ENCODE data around the gene CDS1. TPM values are rescaled to one million over a fixed set of nuclear protein-coding genes. Genes with fewer than 3 reads are reported as not detected.
"Not testable (repeated sequence)": the region's sequence is repeated elsewhere in the genome, so short reads cannot be mapped to it uniquely, and the experiment has no call there.

CDS1 gene
- total RNA-seq, 1 experiment from 2014 or later: 3.1 TPM

DNA sequence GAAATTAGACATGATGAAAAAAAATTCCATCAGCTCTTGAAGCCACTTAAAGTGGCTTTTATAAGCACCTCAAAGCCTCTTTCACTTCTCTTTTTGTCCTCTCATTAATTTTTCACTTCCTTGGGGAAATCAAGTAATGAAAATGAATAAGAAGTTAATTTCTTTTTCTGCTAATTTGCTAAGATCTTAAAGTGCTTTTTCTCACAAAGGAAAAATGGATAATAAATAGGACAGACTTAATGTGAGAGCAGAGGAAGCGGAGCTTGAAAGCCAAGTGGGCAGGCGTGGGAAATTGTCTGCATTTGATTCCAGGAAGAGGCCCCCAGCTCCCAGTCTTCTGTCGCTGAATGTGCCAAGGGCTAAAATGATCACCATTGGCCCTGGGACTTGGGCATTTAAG, 28.6 kb downstream of the CDS1 start:
- DNase-seq (ENCODE audit: low spot score): no peak

DNA sequence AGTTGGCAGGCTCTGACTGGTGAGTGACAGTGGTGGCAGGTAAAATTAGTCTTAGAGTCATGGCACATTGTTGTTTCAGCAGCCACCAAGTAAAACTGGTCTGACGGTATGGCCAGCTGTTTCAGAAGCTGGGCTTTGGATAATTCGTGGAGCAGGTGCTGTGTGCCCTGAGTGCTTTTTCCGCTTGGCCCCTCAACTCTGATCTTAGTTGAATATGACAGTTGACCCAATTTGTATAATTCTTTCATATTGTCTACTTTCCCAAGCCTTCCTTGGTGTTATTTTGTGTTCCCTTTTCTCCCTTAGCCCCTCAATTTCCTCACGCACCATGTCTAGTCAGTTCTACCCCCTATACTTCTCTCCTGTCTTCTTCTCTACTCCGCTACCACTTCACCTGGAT, 32.0 kb downstream of the CDS1 start:
- no peak for DNase-seq (ENCODE audit: low spot score)

DNA sequence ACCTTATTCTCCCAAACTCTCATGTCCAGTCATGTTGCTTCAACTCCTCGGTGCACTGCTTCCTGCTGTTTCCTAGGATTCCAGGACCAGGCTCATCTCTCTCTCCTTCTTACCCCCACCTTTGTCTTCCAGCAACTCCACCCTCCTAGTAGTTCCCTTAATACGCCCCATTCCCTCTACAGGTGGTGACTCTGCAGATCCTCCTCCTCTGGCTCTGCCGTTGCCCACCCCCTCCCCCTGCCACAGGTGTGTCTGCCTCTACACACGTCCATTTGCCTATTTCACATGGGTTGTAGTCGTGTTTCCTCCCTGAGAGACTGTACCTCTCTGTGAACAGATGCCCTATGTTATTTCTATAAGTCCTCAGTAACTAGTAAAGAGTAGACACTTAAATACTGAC, 32.4 kb downstream of the CDS1 start:
- DNase-seq (ENCODE audit: low spot score): no peak

DNA sequence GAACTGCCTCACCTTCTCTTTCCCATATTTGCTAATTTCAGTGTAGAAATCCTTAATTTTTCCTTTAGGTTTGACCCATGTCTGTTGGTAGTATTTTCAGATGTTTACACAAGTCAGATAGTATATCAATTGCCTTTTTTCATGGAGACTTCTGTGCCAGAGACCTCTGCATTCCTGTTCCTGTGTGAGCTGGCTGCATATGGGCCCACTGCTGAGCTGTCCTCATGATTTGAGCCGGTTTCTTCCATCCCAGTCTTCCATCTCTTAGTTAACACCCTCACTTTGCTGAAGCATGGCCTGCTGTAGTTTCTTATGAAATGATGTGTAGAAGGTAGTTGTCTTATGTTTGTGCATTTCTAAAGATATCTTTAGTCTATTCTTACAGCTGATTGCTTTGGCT, 40.0 kb downstream of the CDS1 start:
- no peak for DNase-seq (ENCODE audit: low spot score)

DNA sequence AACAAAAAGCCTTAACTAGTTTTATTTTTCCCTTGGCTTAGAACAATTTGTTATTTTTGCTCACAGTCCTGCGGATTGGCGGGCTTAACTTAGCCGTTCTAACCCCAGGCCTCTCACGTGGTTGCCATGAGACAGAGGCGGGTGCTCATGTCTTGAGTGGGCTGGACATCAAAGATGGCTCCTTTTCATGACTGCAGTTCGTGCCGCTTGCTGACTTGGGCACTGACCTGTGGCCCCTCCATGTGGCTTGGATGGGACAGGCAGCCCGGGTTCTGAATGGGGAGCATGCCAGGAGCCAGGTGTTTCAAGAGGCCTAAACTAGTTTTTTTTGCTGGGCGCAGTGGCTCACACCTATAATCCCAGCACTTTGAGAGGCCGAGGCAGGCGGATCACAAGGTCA, 40.7 kb downstream of the CDS1 start:
- no peak for DNase-seq (ENCODE audit: low spot score)

DNA sequence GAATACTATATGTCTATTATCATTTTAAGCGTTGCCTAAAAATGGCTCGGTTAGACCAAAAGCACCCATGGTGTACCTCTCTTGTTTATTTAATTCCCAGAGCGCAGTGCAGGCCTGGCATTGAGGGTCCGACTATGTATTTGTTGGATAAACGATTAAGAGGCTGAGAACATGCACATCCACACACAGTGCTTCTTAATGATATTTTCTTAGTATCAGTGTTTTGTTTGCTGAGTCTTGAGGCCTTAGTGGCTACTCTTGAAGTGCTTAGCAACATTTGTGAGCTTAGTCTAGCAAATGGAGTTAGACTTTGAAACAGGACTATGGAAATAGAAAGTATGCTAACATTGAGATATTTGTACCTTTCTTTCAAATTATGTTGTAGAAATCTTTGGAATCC, 43.7 kb downstream of the CDS1 start:
- DNase-seq (ENCODE audit: low spot score): no peak

DNA sequence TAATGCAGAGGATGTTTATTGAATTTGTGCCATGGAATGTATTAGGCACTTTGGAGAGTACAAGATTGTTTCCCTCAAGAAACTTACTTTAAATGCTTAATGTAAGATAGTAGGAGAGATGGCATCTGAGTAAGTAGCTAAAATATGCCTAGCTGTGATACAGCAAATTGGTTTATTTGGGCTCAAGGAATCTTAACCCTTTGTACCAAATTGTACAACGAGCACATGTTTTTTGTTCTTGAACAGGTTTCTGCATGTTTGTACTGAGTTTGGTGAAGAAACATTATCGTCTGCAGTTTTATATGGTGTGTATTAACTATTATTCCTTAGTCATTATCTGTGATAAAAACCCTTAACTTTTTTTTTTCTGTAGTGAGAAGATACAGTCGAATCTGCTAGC, 48.6 kb downstream of the CDS1 start:
- no peak for DNase-seq (ENCODE audit: low spot score)

DNA sequence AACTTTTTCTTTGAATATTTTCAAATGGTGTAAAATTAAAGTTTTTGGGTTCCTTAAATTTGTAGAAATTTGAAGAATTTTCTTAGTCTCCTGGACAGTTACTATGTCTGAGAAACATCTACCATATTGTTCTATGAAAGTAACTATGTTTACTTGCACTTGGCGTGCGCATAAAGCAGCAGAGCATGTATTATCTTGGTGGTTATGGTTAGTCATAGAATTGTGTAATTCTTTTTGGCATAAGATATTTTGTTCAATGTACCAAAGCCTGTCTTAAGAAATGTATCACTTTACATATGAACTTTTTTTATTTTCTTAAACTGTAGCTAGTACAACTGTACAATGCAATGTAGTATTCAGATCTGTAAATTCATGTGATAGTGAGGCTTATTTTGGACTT, 49.2 kb downstream of the CDS1 start:
- peak; percentile 62 for DNase-seq (ENCODE audit: low spot score)

DNA sequence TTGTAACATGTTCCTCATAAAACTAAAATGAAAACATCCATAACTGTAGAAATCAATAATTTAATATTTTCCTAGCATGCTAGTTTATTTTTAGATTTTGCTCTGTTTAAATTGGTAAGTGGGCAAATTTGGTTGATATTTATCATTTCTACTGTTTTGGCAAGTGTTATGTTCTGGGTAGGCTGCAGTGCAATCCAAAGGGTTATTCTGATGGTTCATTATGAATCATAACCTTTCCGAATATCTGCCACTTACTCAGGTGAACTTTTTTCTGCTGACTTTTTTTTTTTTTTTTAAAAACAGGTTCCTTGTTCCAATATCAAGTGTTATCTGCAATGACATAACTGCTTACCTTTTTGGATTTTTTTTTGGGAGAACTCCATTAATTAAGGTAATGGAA, 52.0 kb downstream of the CDS1 start:
- DNase-seq (ENCODE audit: low spot score): no peak

DNA sequence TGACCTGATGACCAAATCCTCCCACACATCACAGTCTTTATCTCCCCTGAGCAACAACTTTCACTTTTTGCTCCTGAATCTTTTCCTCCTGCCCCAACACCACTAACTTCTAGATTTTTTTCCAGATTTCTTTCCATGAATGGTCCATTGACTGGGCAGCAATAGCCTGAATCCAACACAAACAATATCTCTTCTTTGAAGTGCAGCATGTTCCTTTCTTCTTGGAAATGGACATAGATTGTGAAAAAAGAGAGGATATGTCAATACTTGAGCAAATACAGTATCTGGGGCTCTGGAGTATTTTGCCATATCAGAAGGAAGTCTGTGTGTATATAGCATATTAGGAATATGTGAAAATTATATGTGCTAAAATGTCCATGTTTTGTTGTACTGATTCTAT, 55.2 kb downstream of the CDS1 start:
- no peak for DNase-seq (ENCODE audit: low spot score)

DNA sequence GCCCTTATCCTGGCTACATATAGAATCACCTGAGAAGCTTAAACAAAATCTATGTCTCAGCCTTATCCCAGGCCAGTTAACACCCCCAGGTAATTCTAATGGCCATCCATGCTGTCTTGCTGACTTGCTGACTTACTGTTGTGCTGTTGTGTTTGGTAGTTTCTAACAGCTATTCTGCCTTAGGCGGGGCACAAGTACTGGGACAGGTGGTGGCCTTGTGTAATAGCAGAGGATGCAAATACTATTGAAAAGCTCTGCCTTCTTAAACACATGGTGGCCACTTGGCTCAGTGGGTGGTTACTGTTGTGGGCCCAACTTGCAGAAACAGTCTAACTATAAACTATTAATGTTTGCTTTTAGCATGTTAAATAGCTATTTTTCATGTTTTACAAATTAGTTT, 56.2 kb downstream of the CDS1 start:
- DNase-seq (ENCODE audit: low spot score): no peak

DNA sequence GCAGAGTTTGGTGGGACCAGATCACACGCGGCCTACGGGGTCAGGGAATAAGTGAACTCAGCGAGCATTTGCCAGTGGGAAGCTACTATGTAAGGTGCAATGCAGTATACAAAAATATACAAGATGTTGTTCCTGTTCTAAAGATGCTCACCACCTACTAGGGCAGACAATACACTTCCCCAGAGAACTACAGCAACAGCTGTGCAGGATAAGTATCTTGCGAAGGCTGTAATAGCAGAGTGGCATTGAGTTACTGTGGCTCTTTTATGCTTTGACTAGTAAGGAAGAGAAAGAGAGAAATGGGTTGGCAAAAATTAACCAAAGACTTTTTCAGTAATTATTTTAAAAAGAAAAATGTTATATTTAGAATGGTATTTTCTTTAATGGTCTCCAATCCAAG, 61.2 kb downstream of the CDS1 start:
- no peak for DNase-seq (ENCODE audit: low spot score)

DNA sequence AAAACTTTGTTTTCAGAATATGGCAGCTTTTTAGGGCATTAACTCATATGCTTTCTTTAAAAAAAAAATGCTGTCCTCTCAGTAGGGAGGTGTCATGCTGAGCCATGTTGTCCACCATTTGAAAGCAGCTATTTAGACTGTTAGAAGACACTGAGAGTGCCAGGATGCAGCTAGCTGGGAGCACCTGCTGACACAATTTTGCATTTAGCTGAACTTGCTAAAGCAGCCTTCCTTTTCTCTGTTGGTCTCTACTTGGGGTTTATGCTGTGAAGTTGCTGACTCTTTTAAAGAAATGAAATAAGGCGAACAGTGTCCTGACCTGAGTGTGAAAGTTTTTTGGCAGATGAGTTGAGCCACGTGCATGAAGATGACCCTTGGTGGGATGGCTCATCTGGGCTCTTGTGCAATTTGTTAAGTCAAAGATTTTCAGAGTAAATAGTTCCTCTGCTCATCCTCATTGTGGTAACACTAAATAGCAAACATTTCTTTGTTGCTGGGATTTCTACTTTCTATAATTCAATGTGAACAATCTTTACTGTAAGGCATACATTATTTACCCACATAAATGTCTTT, 64.5 kb downstream of the CDS1 start:
- DNase-seq (ENCODE audit: low spot score): no peak

DNA sequence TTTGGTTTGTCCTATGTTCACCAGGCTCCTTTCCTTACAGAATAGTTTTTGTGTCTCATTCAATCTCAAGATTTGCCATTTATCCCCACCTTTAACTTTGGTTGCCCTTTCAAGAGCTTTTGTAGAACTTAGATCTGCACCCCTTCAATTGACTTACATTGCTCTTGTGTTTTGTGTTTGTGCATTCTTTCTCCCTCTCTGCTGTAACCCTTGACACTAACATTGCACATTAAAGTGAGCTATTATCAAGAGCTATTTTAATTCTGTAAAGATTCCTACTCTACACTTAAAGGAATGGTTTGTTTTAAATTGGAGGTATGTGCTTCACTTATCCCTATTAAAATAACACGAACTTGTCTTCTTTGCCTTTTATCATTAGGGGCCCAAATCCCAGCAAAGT, 65.3 kb downstream of the CDS1 start:
- DNase-seq (ENCODE audit: low spot score): no peak

DNA sequence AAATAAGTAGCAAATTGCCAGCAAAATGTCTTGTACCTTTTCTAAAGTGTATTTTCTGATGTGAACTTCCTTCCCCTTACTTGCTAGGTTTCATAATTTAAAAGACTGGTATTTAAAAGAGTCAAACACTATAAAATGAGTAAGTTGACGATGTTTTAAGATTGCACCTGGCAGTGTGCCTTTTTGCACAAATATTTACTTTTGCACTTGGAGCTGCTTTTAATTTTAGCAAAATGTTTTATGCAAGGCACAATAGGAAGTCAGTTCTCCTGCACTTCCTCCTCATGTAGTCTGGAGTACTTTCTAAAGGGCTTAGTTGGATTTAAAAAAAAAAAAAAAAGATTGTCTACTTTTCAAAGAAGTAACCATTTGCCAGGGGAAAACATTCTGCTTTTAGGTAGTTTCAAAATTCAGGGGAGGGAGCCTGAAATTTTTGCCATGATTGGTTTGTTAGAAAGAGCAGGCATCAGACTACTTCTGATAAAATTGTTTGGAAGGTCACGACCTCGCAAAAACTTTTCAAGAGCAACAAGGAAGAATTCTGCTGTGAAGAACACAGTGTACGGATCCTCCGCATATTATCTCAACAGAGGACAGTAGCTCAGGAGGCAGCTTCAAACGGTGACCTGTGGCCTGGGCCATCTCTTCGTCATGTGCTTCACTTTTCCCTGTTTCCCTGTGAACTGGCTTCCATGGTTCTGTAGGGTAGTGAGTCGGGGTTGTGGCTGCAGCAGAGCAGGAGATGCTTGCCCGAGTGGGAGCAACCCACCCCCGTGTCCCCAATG, 66.1 kb downstream of the CDS1 start:
- DNase-seq (ENCODE audit: low spot score): no peak

DNA sequence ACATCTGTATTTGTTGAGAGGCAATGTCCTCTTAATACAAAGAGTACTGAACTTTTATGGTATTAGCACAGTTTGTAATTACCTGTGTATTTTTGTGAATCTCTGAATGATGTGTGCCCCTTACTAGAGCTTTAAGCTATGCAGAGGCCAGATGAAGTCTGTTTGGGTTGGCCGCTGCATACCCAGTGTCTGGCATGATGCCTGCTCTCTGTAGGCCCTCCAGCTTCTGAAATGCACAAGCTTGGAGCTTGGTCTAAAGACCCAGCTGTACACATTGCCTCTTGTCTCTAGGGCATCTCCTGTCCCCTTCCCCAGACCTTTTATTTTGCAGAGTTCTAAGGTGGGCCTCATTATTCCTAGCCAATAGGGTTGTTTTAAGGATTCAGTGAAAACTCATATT, 68.6 kb downstream of the CDS1 start:
- DNase-seq (ENCODE audit: low spot score): no peak

DNA sequence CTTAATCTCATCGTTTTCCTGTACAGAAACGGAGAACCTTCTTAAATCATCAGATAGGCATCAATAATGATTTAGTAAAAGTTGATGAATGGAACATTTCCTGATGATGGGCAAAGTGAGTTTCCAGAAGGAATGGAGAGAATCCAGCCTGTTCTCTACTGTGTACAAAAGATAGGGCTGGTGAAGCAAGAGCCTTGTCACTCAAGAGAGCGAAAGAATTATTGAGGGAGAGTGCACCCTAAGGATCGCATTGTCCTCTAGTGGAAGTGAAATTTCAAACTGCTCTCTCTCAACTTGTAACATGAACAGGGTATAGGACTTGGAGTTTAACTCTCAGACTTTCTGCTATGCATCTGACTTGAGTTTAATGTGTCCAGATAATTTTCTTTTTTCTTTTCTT, 69.6 kb downstream of the CDS1 start:
- no peak for DNase-seq (ENCODE audit: low spot score)

DNA sequence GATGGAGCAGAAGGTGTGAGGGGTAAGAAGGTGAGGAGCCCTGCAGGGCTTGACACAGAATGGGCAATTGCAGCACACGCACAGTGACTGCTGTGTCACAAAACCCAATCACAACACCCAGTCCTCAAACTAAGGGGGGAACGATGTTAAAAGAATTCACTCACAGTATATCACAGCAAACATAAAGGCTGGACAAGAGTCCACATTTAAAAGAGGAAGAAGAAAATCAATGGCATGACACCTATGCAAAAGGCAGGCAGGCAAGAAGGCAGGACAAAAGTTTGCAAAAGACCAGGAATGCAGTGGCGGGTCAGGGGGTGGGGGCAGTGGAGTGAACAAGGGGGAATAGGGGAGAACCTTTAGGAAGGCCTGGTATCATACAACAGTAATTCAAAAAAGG, 77.7 kb downstream of the CDS1 start:
- no peak for DNase-seq (ENCODE audit: low spot score)

DNA sequence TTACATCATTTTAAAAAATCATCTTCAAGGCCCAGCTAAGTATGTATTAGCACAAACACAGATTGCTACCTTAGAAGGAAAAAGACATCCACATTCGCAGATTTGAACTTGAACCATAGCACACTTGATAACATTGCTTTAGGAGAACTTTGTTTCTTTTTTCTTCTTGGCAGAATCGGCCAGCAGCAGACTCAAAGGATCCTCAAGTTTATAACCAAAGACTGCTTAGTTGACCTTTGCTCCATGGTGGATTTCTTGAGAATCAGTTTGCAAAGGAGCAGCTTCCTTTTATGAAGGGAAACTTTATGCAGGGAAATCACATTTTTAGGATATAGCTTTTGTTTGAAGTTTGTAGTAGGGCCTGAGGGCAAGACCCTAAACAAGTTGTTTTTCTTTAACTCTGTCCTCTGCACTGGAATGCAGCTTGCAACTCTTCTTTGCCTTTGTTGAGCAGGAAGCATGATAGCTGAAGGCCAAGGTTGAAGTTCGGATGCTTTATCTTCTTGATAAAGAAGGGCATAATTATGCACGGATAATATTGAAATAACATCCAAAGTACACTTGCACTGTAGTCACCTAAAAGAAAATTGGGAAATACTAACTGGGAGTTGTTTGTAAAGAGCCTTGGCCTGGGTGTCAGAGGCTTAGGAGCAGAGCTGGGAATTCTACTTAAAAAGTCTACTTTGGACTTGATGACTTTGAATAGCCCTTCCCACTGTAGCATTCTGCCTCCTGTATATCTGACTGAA, 78.4 kb downstream of the CDS1 start:
- DNase-seq (ENCODE audit: low spot score): no peak

DNA sequence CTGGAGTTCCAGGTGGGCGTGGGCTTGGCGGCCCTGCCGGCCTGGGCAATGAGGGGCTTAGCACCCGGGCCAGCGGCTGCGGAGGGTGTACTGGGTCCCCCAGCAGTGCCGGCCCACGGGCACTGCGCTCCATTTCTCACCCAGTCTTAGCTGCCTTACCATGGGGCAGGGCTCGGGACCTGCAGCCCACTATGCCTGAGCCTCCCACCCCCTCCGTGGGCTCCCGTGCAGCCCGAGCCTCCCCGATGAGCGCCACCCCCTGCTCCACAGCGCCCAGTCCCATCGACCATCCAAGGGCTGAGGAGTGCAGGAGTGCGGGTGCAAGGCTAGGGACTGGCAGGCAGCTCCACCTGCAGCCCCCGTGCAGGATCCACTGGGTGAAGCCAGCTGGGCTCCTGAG, 81.8 kb downstream of the CDS1 start:
- DNase-seq (ENCODE audit: low spot score): not testable (repeated sequence)

DNA sequence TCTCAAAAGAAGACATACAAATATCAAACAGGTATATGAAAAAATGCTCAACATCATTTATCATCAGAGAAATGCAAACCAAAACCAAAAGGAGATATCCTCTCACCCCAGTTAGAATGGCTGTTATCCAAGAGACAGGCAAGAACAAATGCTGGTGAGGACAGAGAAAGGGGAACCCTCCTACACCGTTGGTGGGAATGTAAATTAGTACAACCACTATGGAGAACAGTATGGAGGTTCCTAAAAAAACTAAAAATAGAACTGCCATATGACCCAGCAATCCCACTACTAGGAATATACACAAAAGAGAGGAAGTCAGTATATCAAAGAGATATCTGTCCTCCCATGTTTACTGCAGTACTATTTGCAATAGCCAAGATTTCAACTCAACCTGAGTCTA, 83.5 kb downstream of the CDS1 start:
- no peak for DNase-seq (ENCODE audit: low spot score)

DNA sequence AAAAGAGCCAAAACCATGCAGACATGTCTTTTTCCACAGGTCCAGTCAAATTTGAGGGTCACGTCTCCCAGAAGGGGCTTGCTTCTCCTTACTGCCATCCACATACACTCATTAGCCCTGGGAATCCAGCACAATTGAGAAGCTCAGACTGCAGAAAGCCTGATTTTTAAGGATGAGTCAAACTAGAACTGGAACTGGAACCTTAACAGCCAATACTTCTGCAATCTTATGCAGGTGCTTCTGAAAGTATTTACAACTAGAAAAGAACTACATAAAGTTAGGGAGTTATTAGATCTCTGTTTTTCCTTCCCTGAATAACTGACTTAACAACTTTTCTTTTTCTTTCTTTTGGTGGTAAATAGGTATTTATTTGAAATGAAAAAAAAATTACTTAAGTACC, 86.3 kb downstream of the CDS1 start:
- no peak for DNase-seq (ENCODE audit: low spot score)

DNA sequence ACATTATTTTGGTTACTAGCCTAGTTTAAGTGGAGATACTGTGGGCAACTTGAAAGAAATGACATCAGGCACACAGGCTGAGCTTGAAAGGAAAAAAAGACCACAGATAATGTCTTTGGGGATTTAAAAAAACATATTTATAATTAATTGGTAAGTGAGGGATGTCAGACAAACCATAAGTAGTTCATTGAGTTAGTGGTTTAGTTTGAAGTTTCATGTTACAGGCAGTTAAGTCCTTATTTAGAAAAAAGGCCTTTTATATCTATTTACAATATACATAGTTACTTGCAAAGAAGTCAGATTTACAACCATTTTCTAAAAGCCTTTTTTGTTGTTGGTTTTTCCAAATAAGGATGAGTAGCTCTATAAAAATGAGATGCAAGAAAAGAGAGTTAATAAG, 89.2 kb downstream of the CDS1 start:
- no peak for DNase-seq (ENCODE audit: low spot score)
